DND-41 (cell line): ENCODE data around the gene MAGI1.

Source experiments
- ATAC-seq: fragments of 200-7000 bp; cut with Tn5 transposase; 3 replicates; pipeline ENCODE4 v1.9.1; 2021; ENCODE audit warnings: low read depth; ENCODE audit not compliant: insufficient read depth
- DNase-seq: peaks from one replicate; pipeline ENCODE4 v3.0.0-alpha.2; 2020
- H2AFZ ChIP-seq: 2 replicates; pipeline ENCODE4 v1.6.0; 2012; ENCODE audit warnings: low read depth, low read length
- H3K27ac ChIP-seq: 2 replicates; pipeline ENCODE4 v1.5.1; 2012; ENCODE audit warnings: low read length, inconsistent platforms
- H3K27me3 ChIP-seq: fragments of 200-600 bp; sonication (generic); 2 replicates; pipeline ENCODE4 v1.6.0; 2012; ENCODE audit warnings: low read length, mild to moderate bottlenecking, inconsistent platforms; ENCODE audit not compliant: insufficient read depth, poor library complexity
- H3K36me3 ChIP-seq: 2 replicates; pipeline ENCODE4 v1.5.1; 2012; ENCODE audit warnings: low read length, inconsistent platforms; ENCODE audit not compliant: insufficient read depth
- H3K4me1 ChIP-seq: 2 replicates; pipeline ENCODE4 v1.5.1; 2012; ENCODE audit warnings: mild to moderate bottlenecking, low read length; ENCODE audit not compliant: insufficient read depth
- H3K4me2 ChIP-seq: 2 replicates; pipeline ENCODE4 v1.6.0; 2012; ENCODE audit warnings: mild to moderate bottlenecking, moderate library complexity, low read length, inconsistent platforms; ENCODE audit not compliant: insufficient read depth
- H3K4me3 ChIP-seq, 2 experiments: fragments of 200-600 bp in 1 of 2; shearing (Covaris generic) in 1 of 2; 2 replicates each; pipeline ENCODE4 v1.5.1; 2012 to 2016; ENCODE audit warnings: inconsistent platforms in 2 of 2, low read length in 2 of 2, mild to moderate bottlenecking in 2 of 2, low read depth in 1 of 2, moderate library complexity in 1 of 2
- H3K79me2 ChIP-seq: 2 replicates; pipeline ENCODE4 v1.6.0; 2012; ENCODE audit warnings: low read length, inconsistent platforms; ENCODE audit not compliant: insufficient read depth
- H3K9ac ChIP-seq: 2 replicates; pipeline ENCODE4 v1.6.0; 2012; ENCODE audit warnings: low read depth, mild to moderate bottlenecking, inconsistent platforms, low read length, moderate library complexity
- H3K9me3 ChIP-seq: 2 replicates; pipeline ENCODE4 v1.5.1; 2012; ENCODE audit warnings: low read length, moderate library complexity, mild to moderate bottlenecking, inconsistent platforms; ENCODE audit not compliant: insufficient read depth, severe bottlenecking
- H4K20me1 ChIP-seq: 2 replicates; pipeline ENCODE4 v1.6.0; 2012; ENCODE audit warnings: low read length; ENCODE audit not compliant: insufficient read depth
- CTCF ChIP-seq: IDR thresholded peaks from 2 replicates; pipeline ENCODE4 v1.5.1; 2012; ENCODE audit warnings: borderline replicate concordance, low read length, moderate library complexity, mild to moderate bottlenecking; ENCODE audit not compliant: poor library complexity, severe bottlenecking; ENCODE audit errors: extremely low read depth
- EZH2 ChIP-seq: IDR thresholded peaks from 3 replicates; pipeline ENCODE4 v1.6.1; 2012; ENCODE audit warnings: borderline replicate concordance, low read depth, mild to moderate bottlenecking, moderate library complexity, low read length, inconsistent platforms; ENCODE audit not compliant: severe bottlenecking

The MAGI1 gene

GRCh38 chr3:65376426-65376825, 662.3 kb downstream of the MAGI1 start:
- no peaks in the 10 kb centered on the region for H3K79me2 ChIP-seq
- no peak overlapping the region for H3K9ac ChIP-seq
- no peak overlapping the region for H3K27ac ChIP-seq
- no peaks in the 10 kb centered on the region for H3K36me3 ChIP-seq
- DNase-seq = no peak
- H3K9me3 ChIP-seq = peaks cover 3% of the 10 kb centered on the region
- H3K4me3 ChIP-seq = no peak overlapping the region
- H2AFZ ChIP-seq = no peak overlapping the region
- no peaks in the 10 kb centered on the region for H3K4me1 ChIP-seq
- H3K27me3 ChIP-seq = no peaks in the 10 kb centered on the region
- H3K4me2 ChIP-seq = no peak overlapping the region
- no peak for ATAC-seq
- H4K20me1 ChIP-seq = no peaks in the 10 kb centered on the region
- TF ChIP-seq CTCF (no peak), EZH2 (no peak)

DNA sequence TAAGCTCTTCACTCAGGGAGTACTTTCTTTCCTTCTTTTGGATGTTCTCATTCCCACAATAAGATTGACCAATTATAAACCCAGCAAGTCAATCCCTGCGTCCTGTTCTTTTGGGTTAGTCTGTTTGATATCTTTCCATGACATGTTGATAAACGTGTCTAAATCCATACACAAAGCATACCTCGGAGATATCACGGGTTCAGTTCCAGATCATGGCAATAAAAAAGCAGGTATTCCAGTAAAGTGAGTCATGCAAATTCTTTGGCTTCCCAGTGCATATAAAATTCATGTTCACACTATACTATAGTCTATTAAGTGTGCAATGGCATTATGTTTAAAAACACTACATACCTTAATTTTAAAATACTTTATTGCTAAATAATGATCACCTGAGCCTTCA, 667.7 kb downstream of the MAGI1 start:
- Histone ChIP-seq H3K4me3 (no peak overlapping the region), H3K4me1 (no peaks in the 10 kb centered on the region), H3K9me3 (no peaks in the 10 kb centered on the region), H2AFZ (no peak overlapping the region), H3K36me3 (no peaks in the 10 kb centered on the region), H3K4me2 (no peak overlapping the region), H4K20me1 (no peaks in the 10 kb centered on the region), H3K27ac (no peak overlapping the region), H3K9ac (no peak overlapping the region), H3K27me3 (no peaks in the 10 kb centered on the region), H3K79me2 (no peaks in the 10 kb centered on the region)
- DNase-seq (no peak), ATAC-seq (no peak)
- no peak for TF ChIP-seq CTCF
- TF ChIP-seq EZH2 = no peak

DNA sequence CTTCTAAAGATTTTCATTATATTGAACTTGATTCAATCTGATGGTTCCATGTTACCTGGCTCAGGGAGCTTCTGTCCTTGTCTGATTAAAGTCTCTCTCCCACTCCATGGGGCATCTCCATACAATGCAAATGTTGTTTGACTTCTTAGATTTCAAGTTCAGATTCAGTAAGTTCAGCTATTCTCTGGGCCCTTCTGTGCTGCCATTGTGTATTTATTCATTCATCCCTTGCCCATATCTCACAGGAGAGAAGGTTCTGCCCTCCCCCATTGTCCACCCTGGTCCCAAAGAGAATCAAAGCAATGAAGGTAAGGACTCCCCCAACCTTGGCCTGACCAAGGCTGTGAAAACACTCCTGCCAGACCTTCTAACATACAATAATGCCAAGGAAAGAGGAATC, 669.9 kb downstream of the MAGI1 start:
- Histone ChIP-seq H3K9me3 (no peaks in the 10 kb centered on the region), H3K4me1 (no peaks in the 10 kb centered on the region), H2AFZ (no peak overlapping the region), H3K4me3 (no peak overlapping the region), H3K79me2 (no peaks in the 10 kb centered on the region), H3K27ac (no peak overlapping the region), H3K27me3 (no peaks in the 10 kb centered on the region), H3K9ac (no peak overlapping the region), H4K20me1 (no peaks in the 10 kb centered on the region), H3K4me2 (no peak overlapping the region), H3K36me3 (no peaks in the 10 kb centered on the region)
- TF ChIP-seq EZH2 = no peak
- TF ChIP-seq CTCF = no peak
- DNase-seq (no peak), ATAC-seq (no peak)

GRCh38 chr3:65362688-65363087, 676.0 kb downstream of the MAGI1 start:
- no peaks in the 10 kb centered on the region for H4K20me1 ChIP-seq
- H3K9me3 ChIP-seq = peaks cover 3% of the 10 kb centered on the region
- no peaks in the 10 kb centered on the region for H3K36me3 ChIP-seq
- H3K79me2 ChIP-seq = no peaks in the 10 kb centered on the region
- H3K27ac ChIP-seq = no peak overlapping the region
- no peak overlapping the region for H2AFZ ChIP-seq
- no peaks in the 10 kb centered on the region for H3K4me1 ChIP-seq
- no peak overlapping the region for H3K4me3 ChIP-seq
- no peak overlapping the region for H3K9ac ChIP-seq
- TF ChIP-seq EZH2 = no peak
- no peak for TF ChIP-seq CTCF
- H3K27me3 ChIP-seq = no peaks in the 10 kb centered on the region
- DNase-seq (no peak), ATAC-seq (no peak)
- H3K4me2 ChIP-seq = no peak overlapping the region
